Astrocyte (in vitro differentiated cells and primary cell): Measurements from ENCODE around the gene NODAL. TPM values are rescaled to one million over a fixed set of nuclear protein-coding genes. Genes with fewer than 3 reads are reported as not detected.

Source experiments
- DNase-seq: peaks from one replicate; pipeline ENCODE4 v3.0.0-alpha.2; 2010; ENCODE audit warnings: low read depth
- FAIRE-seq: peaks from 2 replicates; lab custom pipeline; 2011; peaks lifted over from hg19 to GRCh38; lab: Jason Lieb, UNC
- H2AFZ ChIP-seq: 2 replicates; pipeline ENCODE4 v1.6.0; 2012; ENCODE audit warnings: low read depth, low read length, inconsistent platforms
- H3K27ac ChIP-seq: 2 replicates; pipeline ENCODE4 v1.5.1; 2011; ENCODE audit warnings: low read depth, low read length, inconsistent platforms
- H3K27me3 ChIP-seq: 2 replicates; pipeline ENCODE4 v1.6.0; 2011; ENCODE audit warnings: low read length, inconsistent platforms; ENCODE audit not compliant: insufficient read depth
- H3K36me3 ChIP-seq: 2 replicates; pipeline ENCODE4 v1.5.1; 2011; ENCODE audit warnings: low read length, inconsistent platforms; ENCODE audit not compliant: insufficient read depth
- H3K4me1 ChIP-seq: 2 replicates; pipeline ENCODE4 v1.5.1; 2011; ENCODE audit warnings: low read length, inconsistent platforms; ENCODE audit not compliant: insufficient read depth
- H3K4me2 ChIP-seq: 2 replicates; pipeline ENCODE4 v1.6.0; 2012; ENCODE audit warnings: low read length, inconsistent platforms
- H3K4me3 ChIP-seq: 2 replicates; pipeline ENCODE4 v1.5.1; 2011; ENCODE audit warnings: low read depth, mild to moderate bottlenecking, low read length, inconsistent platforms; ENCODE audit not compliant: insufficient read depth
- H3K79me2 ChIP-seq: 2 replicates; pipeline ENCODE4 v1.6.0; 2012; ENCODE audit warnings: mild to moderate bottlenecking, low read length, inconsistent platforms; ENCODE audit not compliant: insufficient read depth
- H3K9ac ChIP-seq: 2 replicates; pipeline ENCODE4 v1.6.0; 2012; ENCODE audit warnings: mild to moderate bottlenecking, low read length, inconsistent platforms
- H3K9me3 ChIP-seq: 2 replicates; pipeline ENCODE4 v1.5.1; 2012; ENCODE audit warnings: low read depth, mild to moderate bottlenecking, low read length, inconsistent platforms; ENCODE audit not compliant: insufficient read depth
- H4K20me1 ChIP-seq: 2 replicates; pipeline ENCODE4 v1.6.0; 2012; ENCODE audit warnings: low read length, inconsistent platforms; ENCODE audit not compliant: insufficient read depth
- H3K27ac Mint-ChIP-seq: one replicate; pipeline ENCODE4 v1.8.0; 2021; ENCODE audit warnings: mild to moderate bottlenecking, mixed read lengths; ENCODE audit not compliant: unreplicated experiment
- H3K27me3 Mint-ChIP-seq: one replicate; pipeline ENCODE4 v1.8.0; 2021; ENCODE audit warnings: low read depth, mixed read lengths; ENCODE audit not compliant: unreplicated experiment
- H3K36me3 Mint-ChIP-seq: one replicate; pipeline ENCODE4 v1.8.0; 2021; ENCODE audit warnings: low read depth, mixed read lengths; ENCODE audit not compliant: unreplicated experiment
- H3K4me1 Mint-ChIP-seq: one replicate; pipeline ENCODE4 v1.8.0; 2021; ENCODE audit warnings: low read depth, mixed read lengths; ENCODE audit not compliant: unreplicated experiment
- H3K4me3 Mint-ChIP-seq: one replicate; pipeline ENCODE4 v1.8.0; 2021; ENCODE audit warnings: mild to moderate bottlenecking, moderate library complexity, mixed read lengths; ENCODE audit not compliant: unreplicated experiment
- H3K9me3 Mint-ChIP-seq: one replicate; pipeline ENCODE4 v1.8.0; 2021; ENCODE audit warnings: mild to moderate bottlenecking, mixed read lengths; ENCODE audit not compliant: unreplicated experiment
- CTCF ChIP-seq: IDR thresholded peaks from 2 replicates; pipeline ENCODE4 v1.5.1; 2011; ENCODE audit warnings: low read depth, mild to moderate bottlenecking, inconsistent platforms, low read length, moderate library complexity; ENCODE audit not compliant: insufficient read depth
- EZH2 ChIP-seq: IDR thresholded peaks from 2 replicates; pipeline ENCODE4 v1.6.1; 2012; ENCODE audit warnings: mild to moderate bottlenecking, low read length, inconsistent platforms; ENCODE audit not compliant: insufficient read depth
- total RNA-seq: library from RNA; stranded (reverse); gene quantifications from 2 replicates; pipeline ENCODE4 v1.2.1, GENCODE V29; 2021

The NODAL gene
- total RNA-seq, 1 donor from 2014 or later, result not detected

GRCh38 chr10:70455213-70455630 lies 13.7 kb upstream of the NODAL start:
- no peak for TF ChIP-seq EZH2
- no peak for TF ChIP-seq CTCF
- H3K27ac ChIP-seq, result no peak overlapping the region
- DNase-seq, result no peak
- Mint-ChIP-seq H3K9me3 (no peaks in the 10 kb centered on the region), H3K27me3 (peaks cover 34% of the 10 kb centered on the region), H3K27ac (peak overlapping the region; percentile 18), H3K4me3 (no peak overlapping the region), H3K4me1 (peaks cover 11% of the 10 kb centered on the region), H3K36me3 (no peaks in the 10 kb centered on the region)
- H3K9ac ChIP-seq, result no peak overlapping the region
- H2AFZ ChIP-seq, result no peak overlapping the region
- no peaks in the 10 kb centered on the region for H4K20me1 ChIP-seq
- peaks cover 10% of the 10 kb centered on the region for H3K4me1 ChIP-seq
- H3K4me3 ChIP-seq, result no peak overlapping the region
- no peak for FAIRE-seq
- H3K4me2 ChIP-seq, result no peak overlapping the region
- no peaks in the 10 kb centered on the region for H3K79me2 ChIP-seq
- H3K36me3 ChIP-seq, result no peaks in the 10 kb centered on the region
- H3K9me3 ChIP-seq, result no peaks in the 10 kb centered on the region
- peaks cover 5% of the 10 kb centered on the region for H3K27me3 ChIP-seq

- H3K9ac ChIP-seq, result no peak overlapping the region
- no peak overlapping the region for H3K27ac Mint-ChIP-seq
- H3K4me2 ChIP-seq, result no peak overlapping the region
- H3K36me3 Mint-ChIP-seq, result no peaks in the 10 kb centered on the region
- DNase-seq, result no peak
- no peak overlapping the region for H3K4me3 Mint-ChIP-seq
- no peaks in the 10 kb centered on the region for H3K4me1 ChIP-seq
- no peaks in the 10 kb centered on the region for H3K79me2 ChIP-seq
- H3K27me3 Mint-ChIP-seq, result peaks cover 35% of the 10 kb centered on the region
- FAIRE-seq, result no peak
- no peak overlapping the region for H2AFZ ChIP-seq
- peaks cover 2% of the 10 kb centered on the region for H3K27me3 ChIP-seq
- no peak overlapping the region for H3K27ac ChIP-seq
- no peaks in the 10 kb centered on the region for H3K36me3 ChIP-seq
- no peaks in the 10 kb centered on the region for H4K20me1 ChIP-seq
- TF ChIP-seq CTCF, result no peak
- no peaks in the 10 kb centered on the region for H3K9me3 ChIP-seq
- H3K4me1 Mint-ChIP-seq, result peaks cover 14% of the 10 kb centered on the region
- H3K4me3 ChIP-seq, result no peak overlapping the region
- no peaks in the 10 kb centered on the region for H3K9me3 Mint-ChIP-seq
Measured at GRCh38 chr10:70448236-70448635, 6.8 kb upstream of the NODAL start.

DNA sequence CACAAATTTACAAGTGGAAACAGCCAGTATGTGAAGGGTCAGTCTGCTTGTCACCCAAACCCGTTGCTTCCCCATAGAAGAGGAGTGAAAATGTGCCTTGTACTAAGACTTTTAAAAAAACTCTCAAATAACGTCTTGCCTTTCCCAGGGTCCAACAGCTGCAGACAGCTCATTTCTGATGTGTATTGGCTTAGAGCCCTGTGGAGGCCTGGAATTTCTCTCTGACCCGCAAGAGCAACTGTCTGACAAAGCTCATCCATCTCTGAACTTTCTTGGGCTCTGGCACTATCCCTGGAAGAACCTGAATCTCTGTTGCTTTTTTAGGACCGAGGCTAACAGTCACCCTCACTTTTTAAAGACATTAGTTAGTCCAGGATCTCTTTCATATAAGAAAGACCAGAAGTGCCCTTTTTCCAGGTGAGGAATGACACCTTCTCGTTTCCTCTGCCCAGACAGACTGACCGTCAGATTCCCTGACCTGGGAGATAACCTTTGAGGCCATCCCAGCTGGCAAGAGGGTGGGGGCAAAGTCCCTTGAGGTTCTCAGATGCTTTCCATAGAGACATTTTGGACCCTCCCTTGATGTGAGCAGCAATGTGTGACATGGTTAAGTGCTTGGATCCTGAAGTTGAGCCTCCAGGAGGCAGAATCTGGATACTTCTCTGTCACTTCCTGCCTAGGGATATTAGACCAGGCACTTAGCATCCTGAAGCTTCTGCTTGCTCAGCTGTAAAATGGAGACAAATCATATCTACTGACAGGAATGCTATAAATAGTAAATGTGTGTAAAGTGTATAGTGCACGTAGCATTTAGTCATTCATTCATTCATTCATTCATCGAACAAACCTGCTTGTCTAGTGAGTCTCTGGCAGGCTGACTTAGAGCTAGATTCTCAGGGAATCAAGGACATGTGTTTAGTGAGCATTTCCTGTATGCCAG lies 4.5 kb upstream of the NODAL start:
- Histone ChIP-seq H3K4me1 (no peaks in the 10 kb centered on the region), H3K9ac (no peak overlapping the region), H3K4me2 (no peak overlapping the region), H3K36me3 (no peaks in the 10 kb centered on the region), H3K4me3 (no peak overlapping the region), H3K27me3 (peaks cover 18% of the 10 kb centered on the region), H4K20me1 (no peaks in the 10 kb centered on the region), H2AFZ (no peak overlapping the region), H3K9me3 (no peaks in the 10 kb centered on the region), H3K79me2 (no peaks in the 10 kb centered on the region), H3K27ac (no peak overlapping the region)
- peaks cover 52% of the 10 kb centered on the region for H3K27me3 Mint-ChIP-seq
- H3K36me3 Mint-ChIP-seq, result no peaks in the 10 kb centered on the region
- FAIRE-seq, result no peak
- no peaks in the 10 kb centered on the region for H3K9me3 Mint-ChIP-seq
- no peak overlapping the region for H3K4me3 Mint-ChIP-seq
- DNase-seq, result peak; percentile 82
- H3K4me1 Mint-ChIP-seq, result peaks cover 9% of the 10 kb centered on the region
- TF ChIP-seq EZH2 (no peak), CTCF (no peak)
- H3K27ac Mint-ChIP-seq, result peak overlapping the region; percentile 42
